ENCODE data around the gene SACM1L. TPM values are rescaled to one million over a fixed set of nuclear protein-coding genes. Genes with fewer than 3 reads are reported as not detected.

Gene SACM1L
- total RNA-seq, 1 experiment from 2014 or later = 79.6 TPM

DNA sequence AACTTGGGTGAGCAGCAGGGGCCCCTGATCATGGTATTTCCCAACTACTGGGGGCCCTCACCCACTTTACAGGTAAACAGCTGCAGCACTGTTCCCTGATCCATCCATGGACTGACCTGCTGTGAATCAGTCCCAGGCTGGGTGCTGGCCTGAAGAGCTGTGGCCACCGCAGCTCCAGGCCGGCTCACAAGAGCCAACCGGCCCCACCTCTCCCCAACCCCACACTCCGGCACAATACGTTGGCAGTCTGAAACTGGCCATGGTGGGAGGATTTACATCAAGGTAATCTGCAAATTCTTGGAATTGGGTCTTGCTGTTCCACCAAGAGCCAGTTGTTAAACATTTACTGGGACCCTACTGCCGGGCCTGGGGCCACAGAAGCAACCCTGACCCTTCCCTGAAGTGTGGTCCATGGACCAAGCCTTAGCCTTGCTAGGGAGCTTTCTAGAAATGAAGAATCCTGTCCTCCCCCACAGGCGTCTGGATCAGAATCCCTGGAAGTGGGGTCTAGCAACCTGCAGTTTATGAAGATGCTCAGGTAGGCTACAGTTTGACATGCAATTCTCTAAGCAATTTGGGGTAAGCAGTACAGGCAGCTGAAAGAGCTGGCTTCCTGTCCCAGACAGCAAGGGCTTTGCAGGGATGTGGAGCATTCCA lies 103.4 kb downstream of the SACM1L start (continued):
- TF ChIP-seq, protein P1, sequence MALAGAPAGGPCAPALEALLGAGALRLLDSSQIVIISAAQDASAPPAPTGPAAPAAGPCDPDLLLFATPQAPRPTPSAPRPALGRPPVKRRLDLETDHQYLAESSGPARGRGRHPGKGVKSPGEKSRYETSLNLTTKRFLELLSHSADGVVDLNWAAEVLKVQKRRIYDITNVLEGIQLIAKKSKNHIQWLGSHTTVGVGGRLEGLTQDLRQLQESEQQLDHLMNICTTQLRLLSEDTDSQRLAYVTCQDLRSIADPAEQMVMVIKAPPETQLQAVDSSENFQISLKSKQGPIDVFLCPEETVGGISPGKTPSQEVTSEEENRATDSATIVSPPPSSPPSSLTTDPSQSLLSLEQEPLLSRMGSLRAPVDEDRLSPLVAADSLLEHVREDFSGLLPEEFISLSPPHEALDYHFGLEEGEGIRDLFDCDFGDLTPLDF (CRISPR knock-in tag; IDR thresholded peaks at IDR 0.05) = no peak
- TF ChIP-seq ZBTB21 (CRISPR knock-in tag; IDR thresholded peaks at IDR 0.05; ENCODE audit: borderline replicate concordance) = no peak
- no peak for TF ChIP-seq NR1H2 (CRISPR knock-in tag; IDR thresholded peaks at IDR 0.05)
- TF ChIP-seq, protein P2, sequence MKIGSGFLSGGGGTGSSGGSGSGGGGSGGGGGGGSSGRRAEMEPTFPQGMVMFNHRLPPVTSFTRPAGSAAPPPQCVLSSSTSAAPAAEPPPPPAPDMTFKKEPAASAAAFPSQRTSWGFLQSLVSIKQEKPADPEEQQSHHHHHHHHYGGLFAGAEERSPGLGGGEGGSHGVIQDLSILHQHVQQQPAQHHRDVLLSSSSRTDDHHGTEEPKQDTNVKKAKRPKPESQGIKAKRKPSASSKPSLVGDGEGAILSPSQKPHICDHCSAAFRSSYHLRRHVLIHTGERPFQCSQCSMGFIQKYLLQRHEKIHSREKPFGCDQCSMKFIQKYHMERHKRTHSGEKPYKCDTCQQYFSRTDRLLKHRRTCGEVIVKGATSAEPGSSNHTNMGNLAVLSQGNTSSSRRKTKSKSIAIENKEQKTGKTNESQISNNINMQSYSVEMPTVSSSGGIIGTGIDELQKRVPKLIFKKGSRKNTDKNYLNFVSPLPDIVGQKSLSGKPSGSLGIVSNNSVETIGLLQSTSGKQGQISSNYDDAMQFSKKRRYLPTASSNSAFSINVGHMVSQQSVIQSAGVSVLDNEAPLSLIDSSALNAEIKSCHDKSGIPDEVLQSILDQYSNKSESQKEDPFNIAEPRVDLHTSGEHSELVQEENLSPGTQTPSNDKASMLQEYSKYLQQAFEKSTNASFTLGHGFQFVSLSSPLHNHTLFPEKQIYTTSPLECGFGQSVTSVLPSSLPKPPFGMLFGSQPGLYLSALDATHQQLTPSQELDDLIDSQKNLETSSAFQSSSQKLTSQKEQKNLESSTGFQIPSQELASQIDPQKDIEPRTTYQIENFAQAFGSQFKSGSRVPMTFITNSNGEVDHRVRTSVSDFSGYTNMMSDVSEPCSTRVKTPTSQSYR (CRISPR knock-in tag; IDR thresholded peaks at IDR 0.05) = no peak
- no peak for TF ChIP-seq SP1 (CRISPR knock-in tag; conservative IDR thresholded peaks at IDR 0.05)
- TF ChIP-seq, protein P3, sequence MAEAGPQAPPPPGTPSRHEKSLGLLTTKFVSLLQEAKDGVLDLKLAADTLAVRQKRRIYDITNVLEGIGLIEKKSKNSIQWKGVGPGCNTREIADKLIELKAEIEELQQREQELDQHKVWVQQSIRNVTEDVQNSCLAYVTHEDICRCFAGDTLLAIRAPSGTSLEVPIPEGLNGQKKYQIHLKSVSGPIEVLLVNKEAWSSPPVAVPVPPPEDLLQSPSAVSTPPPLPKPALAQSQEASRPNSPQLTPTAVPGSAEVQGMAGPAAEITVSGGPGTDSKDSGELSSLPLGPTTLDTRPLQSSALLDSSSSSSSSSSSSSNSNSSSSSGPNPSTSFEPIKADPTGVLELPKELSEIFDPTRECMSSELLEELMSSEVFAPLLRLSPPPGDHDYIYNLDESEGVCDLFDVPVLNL (CRISPR knock-in tag; IDR thresholded peaks at IDR 0.05; ENCODE audit: borderline replicate concordance, low read depth) = no peak
- TF ChIP-seq IRF2 (CRISPR knock-in tag; IDR thresholded peaks at IDR 0.05; ENCODE audit: borderline replicate concordance, low read depth) = no peak
- TF ChIP-seq, protein P4, sequence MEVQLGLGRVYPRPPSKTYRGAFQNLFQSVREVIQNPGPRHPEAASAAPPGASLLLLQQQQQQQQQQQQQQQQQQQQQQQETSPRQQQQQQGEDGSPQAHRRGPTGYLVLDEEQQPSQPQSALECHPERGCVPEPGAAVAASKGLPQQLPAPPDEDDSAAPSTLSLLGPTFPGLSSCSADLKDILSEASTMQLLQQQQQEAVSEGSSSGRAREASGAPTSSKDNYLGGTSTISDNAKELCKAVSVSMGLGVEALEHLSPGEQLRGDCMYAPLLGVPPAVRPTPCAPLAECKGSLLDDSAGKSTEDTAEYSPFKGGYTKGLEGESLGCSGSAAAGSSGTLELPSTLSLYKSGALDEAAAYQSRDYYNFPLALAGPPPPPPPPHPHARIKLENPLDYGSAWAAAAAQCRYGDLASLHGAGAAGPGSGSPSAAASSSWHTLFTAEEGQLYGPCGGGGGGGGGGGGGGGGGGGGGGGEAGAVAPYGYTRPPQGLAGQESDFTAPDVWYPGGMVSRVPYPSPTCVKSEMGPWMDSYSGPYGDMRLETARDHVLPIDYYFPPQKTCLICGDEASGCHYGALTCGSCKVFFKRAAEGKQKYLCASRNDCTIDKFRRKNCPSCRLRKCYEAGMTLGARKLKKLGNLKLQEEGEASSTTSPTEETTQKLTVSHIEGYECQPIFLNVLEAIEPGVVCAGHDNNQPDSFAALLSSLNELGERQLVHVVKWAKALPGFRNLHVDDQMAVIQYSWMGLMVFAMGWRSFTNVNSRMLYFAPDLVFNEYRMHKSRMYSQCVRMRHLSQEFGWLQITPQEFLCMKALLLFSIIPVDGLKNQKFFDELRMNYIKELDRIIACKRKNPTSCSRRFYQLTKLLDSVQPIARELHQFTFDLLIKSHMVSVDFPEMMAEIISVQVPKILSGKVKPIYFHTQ (CRISPR knock-in tag; IDR thresholded peaks at IDR 0.05) = no peak
- TF ChIP-seq ZNF671 (CRISPR knock-in tag; IDR thresholded peaks at IDR 0.05) = no peak
- TF ChIP-seq PRRX2 (CRISPR knock-in tag; IDR thresholded peaks at IDR 0.05) = no peak
- TF ChIP-seq, protein P5, sequence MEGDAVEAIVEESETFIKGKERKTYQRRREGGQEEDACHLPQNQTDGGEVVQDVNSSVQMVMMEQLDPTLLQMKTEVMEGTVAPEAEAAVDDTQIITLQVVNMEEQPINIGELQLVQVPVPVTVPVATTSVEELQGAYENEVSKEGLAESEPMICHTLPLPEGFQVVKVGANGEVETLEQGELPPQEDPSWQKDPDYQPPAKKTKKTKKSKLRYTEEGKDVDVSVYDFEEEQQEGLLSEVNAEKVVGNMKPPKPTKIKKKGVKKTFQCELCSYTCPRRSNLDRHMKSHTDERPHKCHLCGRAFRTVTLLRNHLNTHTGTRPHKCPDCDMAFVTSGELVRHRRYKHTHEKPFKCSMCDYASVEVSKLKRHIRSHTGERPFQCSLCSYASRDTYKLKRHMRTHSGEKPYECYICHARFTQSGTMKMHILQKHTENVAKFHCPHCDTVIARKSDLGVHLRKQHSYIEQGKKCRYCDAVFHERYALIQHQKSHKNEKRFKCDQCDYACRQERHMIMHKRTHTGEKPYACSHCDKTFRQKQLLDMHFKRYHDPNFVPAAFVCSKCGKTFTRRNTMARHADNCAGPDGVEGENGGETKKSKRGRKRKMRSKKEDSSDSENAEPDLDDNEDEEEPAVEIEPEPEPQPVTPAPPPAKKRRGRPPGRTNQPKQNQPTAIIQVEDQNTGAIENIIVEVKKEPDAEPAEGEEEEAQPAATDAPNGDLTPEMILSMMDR (IDR thresholded peaks at IDR 0.05) = no peak
- TF ChIP-seq JAZF1 (CRISPR knock-in tag; IDR thresholded peaks at IDR 0.05) = no peak
- no peak for TF ChIP-seq GABPB1 (CRISPR knock-in tag; IDR thresholded peaks at IDR 0.05)

DNA sequence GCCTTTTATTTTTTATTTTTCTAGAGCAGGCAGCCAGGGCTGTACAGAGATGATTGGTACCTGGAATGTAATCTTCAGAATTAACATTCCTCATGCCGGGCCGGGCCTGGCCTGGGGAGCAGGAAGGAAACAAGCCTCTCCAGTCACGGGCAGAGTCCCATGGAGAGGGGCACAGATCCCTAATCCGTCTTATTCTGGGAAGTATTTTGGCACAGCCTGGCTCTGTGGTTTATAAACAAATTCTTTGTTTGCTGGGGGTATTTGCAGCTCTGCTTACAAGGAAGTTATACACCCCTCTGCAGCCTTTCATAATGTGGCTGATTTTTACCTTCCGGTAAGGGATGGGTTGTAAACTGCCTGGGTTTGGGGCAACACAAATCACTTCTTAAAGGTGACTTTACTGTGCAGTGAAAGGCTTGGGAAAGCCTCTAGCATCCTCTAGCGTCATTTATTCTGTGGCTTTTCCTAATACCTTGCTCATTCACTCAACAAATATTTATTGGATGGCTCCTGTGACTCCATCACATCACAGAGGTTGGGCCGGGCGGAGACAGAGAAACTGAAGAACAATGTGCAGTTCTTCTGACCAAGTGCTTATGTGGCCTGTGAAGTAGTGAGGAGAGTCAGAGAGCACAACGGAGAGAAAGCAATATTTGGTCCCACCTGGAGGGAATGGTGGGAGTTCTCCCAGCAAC lies 104.4 kb downstream of the SACM1L start:
- Mint-ChIP-seq H3K36me3 (peaks cover 15% of the 10 kb centered on the region), H3K4me1 (peaks cover 15% of the 10 kb centered on the region), H3K4me3 (no peak overlapping the region), H3K27ac (no peak overlapping the region), H3K9me3 (peaks cover 17% of the 10 kb centered on the region), H3K27me3 (ENCODE audit: low read depth) (peaks cover 57% of the 10 kb centered on the region)
- ChIA-PET CTCF (interaction anchor here (1.4 kb wide), 1 partner anchor 10 kb away, joined by 3 read pairs; no protein-coding TSS in a partner anchor), POLR2A (no interaction called here)
- DNase-seq (ENCODE audit: low spot score) (no peak), ATAC-seq (no peak)
- TF ChIP-seq OVOL2 (CRISPR knock-in tag; IDR thresholded peaks at IDR 0.05; ENCODE audit: borderline replicate concordance) (no peak), SMAD4 (CRISPR knock-in tag; IDR thresholded peaks at IDR 0.05) (no peak), HMGA2 (CRISPR knock-in tag; IDR thresholded peaks at IDR 0.05) (no peak), JAZF1 (CRISPR knock-in tag; IDR thresholded peaks at IDR 0.05) (no peak), CREM (CRISPR knock-in tag; IDR thresholded peaks at IDR 0.05) (no peak), ZBTB21 (CRISPR knock-in tag; IDR thresholded peaks at IDR 0.05; ENCODE audit: borderline replicate concordance) (no peak), NFE2L1 (CRISPR knock-in tag; IDR thresholded peaks at IDR 0.05) (no peak)
- TF ChIP-seq, protein P6, sequence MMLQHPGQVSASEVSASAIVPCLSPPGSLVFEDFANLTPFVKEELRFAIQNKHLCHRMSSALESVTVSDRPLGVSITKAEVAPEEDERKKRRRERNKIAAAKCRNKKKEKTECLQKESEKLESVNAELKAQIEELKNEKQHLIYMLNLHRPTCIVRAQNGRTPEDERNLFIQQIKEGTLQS (CRISPR knock-in tag; conservative IDR thresholded peaks at IDR 0.05) = no peak
- TF ChIP-seq, protein P2 (CRISPR knock-in tag; IDR thresholded peaks at IDR 0.05) = no peak
- TF ChIP-seq, protein P7, sequence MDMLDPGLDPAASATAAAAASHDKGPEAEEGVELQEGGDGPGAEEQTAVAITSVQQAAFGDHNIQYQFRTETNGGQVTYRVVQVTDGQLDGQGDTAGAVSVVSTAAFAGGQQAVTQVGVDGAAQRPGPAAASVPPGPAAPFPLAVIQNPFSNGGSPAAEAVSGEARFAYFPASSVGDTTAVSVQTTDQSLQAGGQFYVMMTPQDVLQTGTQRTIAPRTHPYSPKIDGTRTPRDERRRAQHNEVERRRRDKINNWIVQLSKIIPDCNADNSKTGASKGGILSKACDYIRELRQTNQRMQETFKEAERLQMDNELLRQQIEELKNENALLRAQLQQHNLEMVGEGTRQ (CRISPR knock-in tag; IDR thresholded peaks at IDR 0.05) = no peak
